Common myeloid progenitor, CD34-positive (primary cell): ENCODE results near the gene NQO2. TPM values are rescaled to one million over a fixed set of nuclear protein-coding genes. Genes with fewer than 3 reads are reported as not detected.

ENCODE experiments used
- CTCF ChIA-PET: fragments of 350-600 bp; sonication (Branson Sonifier 250); formaldehyde crosslinking; loops from one replicate; lab custom pipeline; 2021; ENCODE audit warnings: antibody characterized with exemption; lab: Charles Lee
- POLR2A ChIA-PET: fragments of 350-600 bp; sonication (Branson Sonifier 250); formaldehyde crosslinking; loops from one replicate; lab custom pipeline; 2021; ENCODE audit warnings: antibody characterized with exemption; lab: Charles Lee
- DNase-seq, 3 donors: peaks; one replicate each; pipeline versions ENCODE4 v3.0.0 to v3.0.0-alpha.2; 2013
- H3K27ac ChIP-seq, 2 experiments: 1 replicate in 1 of 2; 2 replicates in 1 of 2; pipeline ENCODE4 v1.7.0; 2013; ENCODE audit warnings: inconsistent platforms in 2 of 2, low read length in 2 of 2, mild to moderate bottlenecking in 2 of 2, low read depth in 1 of 2, moderate library complexity in 1 of 2; ENCODE audit not compliant: severe bottlenecking in 2 of 2, insufficient read depth in 1 of 2, poor library complexity in 1 of 2
- H3K27me3 ChIP-seq, 5 experiments: replicated peaks in 2 of 5; 1 replicate in 3 of 5; 2 replicates in 2 of 5; pipeline versions ENCODE4 v1.6.1 to v1.7.0; 2013; ENCODE audit warnings: low read length in 4 of 5, mild to moderate bottlenecking in 2 of 5, moderate library complexity in 2 of 5, inconsistent platforms in 1 of 5; ENCODE audit not compliant: insufficient read depth in 5 of 5, control insufficient read depth in 4 of 5
- H3K36me3 ChIP-seq, 4 experiments: 1 replicate in 2 of 4; 2 replicates in 2 of 4; pipeline versions ENCODE4 v1.6.1 to v1.7.0; 2013; ENCODE audit warnings: low read length in 3 of 4, control low read depth in 1 of 4, mild to moderate bottlenecking in 1 of 4; ENCODE audit not compliant: control insufficient read depth in 4 of 4, insufficient read depth in 4 of 4
- H3K4me1 ChIP-seq, 4 experiments: 1 replicate in 3 of 4; 2 replicates in 1 of 4; pipeline versions ENCODE4 v1.6.1 to v1.7.1; 2013; ENCODE audit warnings: low read length in 3 of 4, mild to moderate bottlenecking in 3 of 4, control low read depth in 1 of 4, inconsistent platforms in 1 of 4, moderate library complexity in 1 of 4; ENCODE audit not compliant: control insufficient read depth in 4 of 4, insufficient read depth in 4 of 4; ENCODE audit errors: control extremely low read depth in 1 of 4
- H3K4me3 ChIP-seq, 7 experiments: 1 replicate in 4 of 7; 2 replicates in 3 of 7; pipeline versions ENCODE4 v1.5.1 to v1.7.0; 2013; ENCODE audit warnings: mild to moderate bottlenecking in 7 of 7, low read length in 6 of 7, moderate library complexity in 6 of 7, inconsistent platforms in 2 of 7, low read depth in 2 of 7, control low read depth in 1 of 7; ENCODE audit not compliant: insufficient read depth in 4 of 7, control insufficient read depth in 1 of 7; ENCODE audit errors: extremely low read depth in 1 of 7
- H3K9me3 ChIP-seq, 5 experiments: 1 replicate in 4 of 5; 2 replicates in 1 of 5; pipeline versions ENCODE4 v1.6.1 to v1.7.1; 2013; ENCODE audit warnings: low read length in 4 of 5, mild to moderate bottlenecking in 2 of 5, inconsistent platforms in 1 of 5, low read depth in 1 of 5, moderate library complexity in 1 of 5; ENCODE audit not compliant: control insufficient read depth in 4 of 5, insufficient read depth in 2 of 5; ENCODE audit errors: control extremely low read depth in 1 of 5
- WGBS: methylation state at CpG from one replicate; pipeline ENCODE4 v1.1.5; 2013; ENCODE audit not compliant: insufficient coverage; 5-methylcytosine and 5-hydroxymethylcytosine counted together
- polyA plus RNA-seq: library from polyadenylated mRNA; unstranded; fragments of 120-200 nt; gene quantifications from one replicate; pipeline ENCODE4 v1.2.1, GENCODE V29; 2013

The NQO2 gene
- polyA plus RNA-seq: 24.9 TPM

DNA sequence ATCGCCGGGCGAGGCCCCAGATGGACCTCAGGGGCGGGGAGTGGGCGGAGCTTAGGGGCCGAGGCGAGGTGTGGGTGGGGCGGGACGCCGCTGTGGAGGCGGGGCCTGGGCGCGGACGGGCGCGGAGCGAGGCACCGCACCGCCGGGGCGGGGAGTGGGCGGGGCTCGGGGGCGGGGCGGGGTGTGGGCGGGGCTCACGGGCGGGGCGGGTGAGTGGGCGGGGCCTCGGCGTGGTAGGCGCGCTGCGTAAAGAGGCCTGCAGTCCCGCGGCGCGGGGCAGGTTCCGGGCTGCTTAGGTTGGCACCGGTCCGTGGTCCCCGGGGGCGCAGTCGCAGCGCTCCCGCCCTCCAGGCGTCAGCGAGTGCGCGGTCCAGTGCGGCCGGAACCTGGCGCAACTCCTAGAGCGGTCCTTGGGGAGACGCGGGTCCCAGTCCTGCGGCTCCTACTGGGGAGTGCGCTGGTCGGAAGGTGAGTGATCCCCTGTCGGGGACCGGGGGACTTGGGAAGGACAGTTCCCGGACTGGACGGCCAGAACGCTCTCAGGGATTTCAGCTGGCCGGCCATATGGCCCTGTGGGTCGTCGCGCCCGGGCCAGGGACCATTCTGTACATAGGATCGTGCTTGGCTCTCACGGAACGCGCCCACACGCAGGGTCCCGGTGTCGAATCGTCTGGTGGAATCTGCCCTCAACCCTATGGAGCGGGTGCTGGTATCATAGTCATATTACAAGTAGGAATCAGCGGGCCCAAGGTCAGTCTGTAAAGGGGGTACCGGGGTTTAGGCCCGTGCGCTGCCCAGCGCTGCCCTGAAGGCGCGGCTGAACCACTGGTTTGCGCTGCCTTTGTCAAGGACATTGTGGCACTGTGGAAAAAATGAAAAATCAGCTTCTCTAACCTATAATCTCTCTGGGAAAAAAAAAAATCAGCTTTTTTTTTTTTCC is at the start of gene NQO2:
Gene NQO2, plus strand, starts transcription at position 277 of the 940 bp plus-strand sequence. CDS start 6,659 bp downstream, outside the sequence.
- WGBS: 4% methylated on average over 58 of the region's 87 CpGs
- ChIA-PET POLR2A (interaction anchor here (0.6 to 1.3 kb wide), 4 partner anchors 9 to 160 kb away, joined by 3 to 8 read pairs (median 4); partner anchors contain the start of genes RIPK1 and SERPINB1), CTCF (interaction anchor here (0.6 to 3.3 kb wide), 17 partner anchors 10 to 252 kb away, joined by 3 to 18 read pairs (median 5); partner anchors contain the start of gene RIPK1)
- peak; percentile 72 to 86 (median 84) for DNase-seq
- no peaks in the 10 kb centered on the region for H3K9me3 ChIP-seq
- peak within 1 kb of the TSS; percentile 57 to 91 (median 83) for H3K4me3 ChIP-seq
- H3K27me3 ChIP-seq: no peaks in the 10 kb centered on the region
- H3K36me3 ChIP-seq: peaks cover 0 to 7% (median 0%) of the 10 kb centered on the region in 4 experiments
- H3K27ac ChIP-seq: peak within 1 kb of the TSS in 1 of 2 experiments; percentile 83
- H3K4me1 ChIP-seq: peaks cover 6 to 28% (median 23%) of the 10 kb centered on the region in 4 experiments

- H3K9me3 ChIP-seq: no peaks in the 10 kb centered on the region
- no peak overlapping the region for H3K4me3 ChIP-seq
- H3K36me3 ChIP-seq: peaks cover 2 to 65% (median 43%) of the 10 kb centered on the region in 4 experiments
- 91% methylated on average over 11 of the region's 12 CpGs for WGBS
- ChIA-PET POLR2A (no interaction called here), CTCF (interaction anchor here (1.4 to 14.0 kb wide), 6 partner anchors 9 to 38 kb away, joined by 5 to 129 read pairs (median 23); no protein-coding TSS in a partner anchor)
- DNase-seq: no peak
- no peaks in the 10 kb centered on the region for H3K27me3 ChIP-seq
- H3K27ac ChIP-seq: no peak overlapping the region
- H3K4me1 ChIP-seq: peaks cover 0 to 16% (median 9%) of the 10 kb centered on the region in 4 experiments
Measured at GRCh38 chr6:2950713-2951112, 49.0 kb upstream of the NQO2 start.

GRCh38 chr6:2951728-2952127 is 48.0 kb upstream of the NQO2 start:
- peaks cover 2 to 70% (median 46%) of the 10 kb centered on the region in 4 experiments for H3K36me3 ChIP-seq
- peak overlapping the region in 1 of 7 experiments; percentile 12 for H3K4me3 ChIP-seq
- peak overlapping the region in 1 of 2 experiments; percentile 46 for H3K27ac ChIP-seq
- no peaks in the 10 kb centered on the region for H3K27me3 ChIP-seq
- ChIA-PET POLR2A (interaction anchor here (0.6 to 2.4 kb wide), 4 partner anchors 10 to 112 kb away, joined by 3 to 12 read pairs (median 3); no protein-coding TSS in a partner anchor), CTCF (interaction anchor here (0.7 to 14.0 kb wide), 25 partner anchors 9 to 213 kb away, joined by 3 to 129 read pairs (median 4); partner anchors contain the start of gene SERPINB1)
- 16% methylated on average over 5 of the region's 8 CpGs for WGBS
- DNase-seq: peak; percentile 65 to 92 (median 91)
- H3K9me3 ChIP-seq: no peaks in the 10 kb centered on the region
- H3K4me1 ChIP-seq: peaks cover 0 to 16% (median 9%) of the 10 kb centered on the region in 4 experiments

GRCh38 chr6:2952557-2953095 is 47.1 kb upstream of the NQO2 start:
- H3K4me1 ChIP-seq: peaks cover 0 to 20% (median 10%) of the 10 kb centered on the region in 4 experiments
- peaks cover 2 to 68% (median 41%) of the 10 kb centered on the region in 4 experiments for H3K36me3 ChIP-seq
- no peak overlapping the region for H3K4me3 ChIP-seq
- ChIA-PET CTCF (interaction anchor here (0.7 to 14.0 kb wide), 27 partner anchors 8 to 214 kb away, joined by 3 to 129 read pairs (median 3); partner anchors contain the start of gene SERPINB1), POLR2A (interaction anchor here (0.9 to 2.4 kb wide), 4 partner anchors 10 to 111 kb away, joined by 3 to 12 read pairs (median 3); no protein-coding TSS in a partner anchor)
- no peaks in the 10 kb centered on the region for H3K27me3 ChIP-seq
- H3K27ac ChIP-seq: no peak overlapping the region
- H3K9me3 ChIP-seq: no peaks in the 10 kb centered on the region
- WGBS: 78% methylated on average over 27 of the region's 27 CpGs
- DNase-seq: peak; percentile 81 to 82 (median 82)

DNA sequence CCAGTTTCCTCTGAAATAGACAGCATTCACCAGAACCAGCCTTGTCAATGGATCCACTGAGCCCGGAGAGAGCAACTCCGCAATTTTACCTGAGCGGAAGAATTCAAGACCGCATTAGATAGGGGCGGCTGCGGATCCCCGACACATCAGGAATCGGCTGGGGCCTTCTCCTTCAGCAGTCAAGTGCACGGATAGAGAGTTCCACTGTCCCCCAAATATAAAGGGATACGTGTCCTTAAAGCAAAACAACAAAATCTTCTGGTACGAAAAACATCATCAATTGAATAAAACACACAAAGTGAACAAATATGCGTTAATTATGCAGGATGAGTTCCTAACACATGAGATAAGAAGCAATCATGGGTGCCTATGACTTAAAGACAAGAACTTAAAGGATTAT is 46.6 kb upstream of the NQO2 start:
- POLR2A ChIA-PET: interaction anchor here (0.9 to 2.4 kb wide), 2 partner anchors 10 to 36 kb away, joined by 3 to 12 read pairs; no protein-coding TSS in a partner anchor
- no peaks in the 10 kb centered on the region for H3K9me3 ChIP-seq
- no peaks in the 10 kb centered on the region for H3K27me3 ChIP-seq
- no peak overlapping the region for H3K27ac ChIP-seq
- CTCF ChIA-PET: interaction anchor here (0.8 to 14.0 kb wide), 22 partner anchors 10 to 214 kb away, joined by 3 to 129 read pairs (median 4); partner anchors contain the start of gene SERPINB1
- peaks cover 0 to 24% (median 14%) of the 10 kb centered on the region in 4 experiments for H3K4me1 ChIP-seq
- peaks cover 2 to 67% (median 37%) of the 10 kb centered on the region in 4 experiments for H3K36me3 ChIP-seq
- H3K4me3 ChIP-seq: no peak overlapping the region
- 99% methylated on average over 9 of the region's 12 CpGs for WGBS
- DNase-seq: no peak

DNA sequence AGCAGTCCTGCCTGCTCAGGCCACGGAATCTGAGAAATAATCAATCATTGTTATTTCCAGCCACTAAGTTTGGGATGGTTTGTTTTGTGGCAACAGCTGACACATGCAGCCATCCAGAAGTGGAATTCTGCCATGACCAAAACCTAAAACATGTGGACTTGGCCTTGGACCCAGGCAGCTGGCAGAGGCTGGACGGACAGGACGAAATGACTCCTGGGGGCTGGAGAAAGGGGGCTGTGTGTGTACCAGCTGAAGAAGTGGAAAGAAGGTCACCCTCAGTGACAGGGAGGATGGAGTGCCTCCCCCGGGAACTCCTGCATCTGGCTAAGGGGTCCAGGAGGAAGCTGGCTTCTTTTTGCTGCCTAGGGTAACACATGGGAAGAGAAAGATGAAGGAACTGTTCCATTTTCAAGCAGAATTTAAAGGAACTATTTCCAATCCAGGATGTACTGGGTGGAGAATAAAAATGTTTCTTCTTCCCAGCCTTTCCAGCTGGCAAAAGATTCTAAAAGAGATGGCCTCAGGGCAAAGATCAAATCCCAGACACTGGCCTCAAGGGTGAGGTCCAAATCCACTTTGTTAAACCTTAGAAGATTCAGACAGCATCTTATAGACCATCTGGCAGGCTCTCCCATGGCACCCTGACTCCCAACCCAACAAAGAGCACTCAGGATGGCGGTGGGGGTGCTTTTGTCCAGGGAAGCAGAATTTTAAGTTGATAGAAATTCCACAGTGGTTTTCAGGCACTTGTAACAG is 42.6 kb upstream of the NQO2 start:
- no peak overlapping the region for H3K4me3 ChIP-seq
- peaks cover 2 to 40% (median 27%) of the 10 kb centered on the region in 4 experiments for H3K36me3 ChIP-seq
- H3K27ac ChIP-seq: no peak overlapping the region
- H3K27me3 ChIP-seq: no peaks in the 10 kb centered on the region
- ChIA-PET CTCF (interaction anchor here (0.7 to 4.2 kb wide), 7 partner anchors 9 to 1357 kb away, joined by 3 to 20 read pairs (median 3); no protein-coding TSS in a partner anchor), POLR2A (interaction anchor here (0.6 kb wide), 1 partner anchor 69 kb away, joined by 3 read pairs; no protein-coding TSS in a partner anchor)
- 95% methylated on average over 4 of the region's 5 CpGs for WGBS
- no peaks in the 10 kb centered on the region for H3K9me3 ChIP-seq
- peaks cover 0 to 53% (median 21%) of the 10 kb centered on the region in 4 experiments for H3K4me1 ChIP-seq
- DNase-seq: no peak
